Neural cell (in vitro differentiated cells): ENCODE measurements around the gene CD163. TPM values are rescaled to one million over a fixed set of nuclear protein-coding genes. Genes with fewer than 3 reads are reported as not detected.

ENCODE experiments used
- H2AFZ ChIP-seq: fragments of 200-600, 300-800 bp; sonication (generic), shearing (Covaris generic); 2 replicates; pipeline ENCODE4 v1.6.0; 2014; ENCODE audit warnings: low read depth, mild to moderate bottlenecking, antibody characterized with exemption, low read length, moderate library complexity
- H3F3A ChIP-seq: fragments of 200-600 bp; shearing (Covaris generic); 2 replicates; pipeline ENCODE4 v1.6.1; 2016; ENCODE audit warnings: mild to moderate bottlenecking, moderate library complexity, mixed read lengths, antibody characterized with exemption, low read length; ENCODE audit not compliant: insufficient read depth, poor library complexity, severe bottlenecking
- H3K27ac ChIP-seq: fragments of 200-600, 300-800 bp; sonication (generic), shearing (Covaris generic); 2 replicates; pipeline ENCODE4 v1.5.1; 2014; ENCODE audit warnings: mild to moderate bottlenecking, low read length, moderate library complexity
- H3K27me3 ChIP-seq: fragments of 300-800, 200-600 bp; sonication (generic), shearing (Covaris generic); 2 replicates; pipeline ENCODE4 v1.6.0; 2014; ENCODE audit warnings: mild to moderate bottlenecking, low read depth, low read length, moderate library complexity; ENCODE audit not compliant: insufficient read depth
- H3K36me3 ChIP-seq: fragments of 300-800, 200-600 bp; sonication (generic), shearing (Covaris generic); 2 replicates; pipeline ENCODE4 v1.5.1; 2014; ENCODE audit warnings: mild to moderate bottlenecking, antibody characterized with exemption, low read length, moderate library complexity; ENCODE audit not compliant: insufficient read depth
- H3K4me2 ChIP-seq: fragments of 300-800, 200-600 bp; sonication (generic), shearing (Covaris generic); 2 replicates; pipeline ENCODE4 v1.6.0; 2014; ENCODE audit warnings: mild to moderate bottlenecking, low read length
- H3K4me3 ChIP-seq: fragments of 300-800, 200-600 bp; sonication (generic), shearing (Covaris generic); 2 replicates; pipeline ENCODE4 v1.5.1; 2014; ENCODE audit warnings: mild to moderate bottlenecking, low read length, moderate library complexity
- H3K79me2 ChIP-seq: fragments of 200-600 bp; shearing (Covaris generic); replicated peaks from 2 replicates; pipeline ENCODE4 v1.6.0; 2014; ENCODE audit warnings: mild to moderate bottlenecking, low read length, moderate library complexity; ENCODE audit not compliant: insufficient read depth
- H3K9ac ChIP-seq: fragments of 300-800, 200-600 bp; sonication (generic), shearing (Covaris generic); 2 replicates; pipeline ENCODE4 v1.6.1; 2016; ENCODE audit warnings: mild to moderate bottlenecking, low read length, mixed read lengths
- H3K9me2 ChIP-seq: fragments of 200-600 bp; shearing (Covaris generic); 2 replicates; pipeline ENCODE4 v1.6.1; 2016; ENCODE audit warnings: mild to moderate bottlenecking, low read length, mixed read lengths; ENCODE audit not compliant: insufficient read depth
- H3K9me3 ChIP-seq: fragments of 200-600, 300-800 bp; sonication (generic), shearing (Covaris generic); 2 replicates; pipeline ENCODE4 v1.6.1; 2016; ENCODE audit warnings: mild to moderate bottlenecking, mixed run types, low read length, moderate library complexity, mixed read lengths
- H4K20me1 ChIP-seq: fragments of 200-600 bp; shearing (Covaris generic); 2 replicates; pipeline ENCODE4 v1.6.1; 2016; ENCODE audit warnings: mild to moderate bottlenecking, mixed run types; ENCODE audit not compliant: insufficient read depth
- CTCF ChIP-seq: fragments of 450-650 bp; IDR thresholded peaks from 2 replicates; pipeline ENCODE4 v1.5.1; 2014; ENCODE audit warnings: antibody characterized with exemption, mild to moderate bottlenecking, moderate library complexity; ENCODE audit not compliant: poor library complexity, severe bottlenecking
- EP300 ChIP-seq: fragments of 450-650 bp; conservative IDR thresholded peaks from 2 replicates; pipeline ENCODE4 v1.6.1; 2014; ENCODE audit warnings: antibody characterized with exemption, mild to moderate bottlenecking, moderate library complexity; ENCODE audit not compliant: poor library complexity, severe bottlenecking
- EZH2 ChIP-seq: fragments of 200-600, 300-800 bp; shearing (Covaris generic), sonication (generic); IDR thresholded peaks from 2 replicates; pipeline ENCODE4 v1.6.1; 2014; ENCODE audit warnings: antibody characterized with exemption, low read length, borderline replicate concordance, mild to moderate bottlenecking; ENCODE audit not compliant: insufficient read depth, poor library complexity, severe bottlenecking
- MXI1 ChIP-seq: fragments of 450-650 bp; conservative IDR thresholded peaks from 2 replicates; pipeline ENCODE4 v1.6.1; 2014; ENCODE audit warnings: antibody characterized with exemption, mild to moderate bottlenecking; ENCODE audit not compliant: poor library complexity, severe bottlenecking
- POLR2AphosphoS5 ChIP-seq: IDR thresholded peaks from 2 replicates; pipeline ENCODE4 v1.6.1; 2012
- RAD21 ChIP-seq: fragments of 450-650 bp; conservative IDR thresholded peaks from 2 replicates; pipeline ENCODE4 v1.6.1; 2014; ENCODE audit warnings: antibody characterized with exemption, mild to moderate bottlenecking, moderate library complexity
- REST ChIP-seq: IDR thresholded peaks from 2 replicates; pipeline ENCODE4 v1.6.1; 2012; ENCODE audit warnings: borderline replicate concordance
- SMC3 ChIP-seq: fragments of 450-650 bp; conservative IDR thresholded peaks from 2 replicates; pipeline ENCODE4 v1.6.1; 2014; ENCODE audit warnings: antibody characterized with exemption, mild to moderate bottlenecking, moderate library complexity; ENCODE audit not compliant: poor library complexity
- TAF1 ChIP-seq: IDR thresholded peaks from 2 replicates; pipeline ENCODE4 v1.6.1; 2012; ENCODE audit warnings: low read depth
- polyA plus RNA-seq: library from polyadenylated mRNA; depleted of rRNA; stranded (reverse); fragments of >200 nt; gene quantifications from 2 replicates; pipeline ENCODE4 v1.2.3, GENCODE V29; 2014

Gene CD163
- polyA plus RNA-seq, 1 donor from 2014 or later = not detected

GRCh38 chr12:7542046-7542445, 38.5 kb upstream of the CD163 start:
- Histone ChIP-seq H3K36me3 (no peaks in the 10 kb centered on the region), H2AFZ (no peak overlapping the region), H3K27ac (no peak overlapping the region), H4K20me1 (no peaks in the 10 kb centered on the region), H3K79me2 (no peaks in the 10 kb centered on the region), H3K27me3 (no peaks in the 10 kb centered on the region), H3K9me2 (no peaks in the 10 kb centered on the region), H3K4me3 (no peak overlapping the region), H3K9me3 (no peaks in the 10 kb centered on the region), H3F3A (no peaks in the 10 kb centered on the region), H3K9ac (no peak overlapping the region), H3K4me2 (no peak overlapping the region)
- TF ChIP-seq EZH2 (no peak), MXI1 (no peak), CTCF (no peak), EP300 (no peak), RAD21 (no peak), TAF1 (no peak), POLR2AphosphoS5 (no peak), REST (no peak), SMC3 (no peak)

GRCh38 chr12:7514416-7514815, 10.8 kb upstream of the CD163 start:
- H3K36me3 ChIP-seq = no peaks in the 10 kb centered on the region
- no peaks in the 10 kb centered on the region for H3K27me3 ChIP-seq
- H2AFZ ChIP-seq = no peak overlapping the region
- no peak overlapping the region for H3K9ac ChIP-seq
- no peaks in the 10 kb centered on the region for H3F3A ChIP-seq
- no peak overlapping the region for H3K27ac ChIP-seq
- no peaks in the 10 kb centered on the region for H3K9me3 ChIP-seq
- H3K4me2 ChIP-seq = no peak overlapping the region
- H3K9me2 ChIP-seq = no peaks in the 10 kb centered on the region
- H3K79me2 ChIP-seq = no peaks in the 10 kb centered on the region
- no peak overlapping the region for H3K4me3 ChIP-seq
- TF ChIP-seq EZH2 = no peak
- no peak for TF ChIP-seq POLR2AphosphoS5
- no peak for TF ChIP-seq REST
- TF ChIP-seq EP300 = no peak
- no peak for TF ChIP-seq CTCF
- no peak for TF ChIP-seq RAD21
- TF ChIP-seq SMC3 = no peak
- TF ChIP-seq MXI1 = no peak
- no peak for TF ChIP-seq TAF1
- H4K20me1 ChIP-seq = no peaks in the 10 kb centered on the region
